ENCODE measurements around the gene SHISA9.
"Not testable (repeated sequence)": the region's sequence is repeated elsewhere in the genome, so short reads cannot be mapped to it uniquely, and the experiment has no call there.

The SHISA9 gene

GRCh38 chr16:12901597-12902461 is at the start of gene SHISA9:
SHISA9 (plus strand) TSS chr16:12901598.
- no peak within 1 kb of the TSS for H3K27ac ChIP-seq
- no peak for DNase-seq (ENCODE audit: low read depth, low spot score)

DNA sequence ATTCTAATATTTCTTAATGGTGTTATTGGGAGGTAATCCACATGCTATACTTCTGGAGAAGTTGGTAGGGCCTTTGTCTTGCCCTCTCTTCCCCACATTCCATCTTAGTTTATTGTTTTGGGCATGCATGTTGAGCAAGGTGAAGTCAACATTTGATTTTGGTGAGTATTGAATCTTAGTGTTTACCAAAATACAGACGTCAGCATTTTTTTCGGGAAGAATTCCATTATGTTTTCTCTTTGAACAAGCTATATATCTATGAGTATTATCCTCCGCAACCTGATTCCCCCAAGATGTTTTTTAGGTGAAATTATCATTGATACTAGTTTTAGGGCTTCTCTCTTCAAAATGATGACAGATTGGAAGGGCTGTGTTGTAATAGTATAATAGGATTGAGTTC is 47.4 kb upstream of the SHISA9 start:
- DNase-seq (ENCODE audit: low read depth, low spot score) = no peak
- H3K27ac ChIP-seq = no peak overlapping the region

DNA sequence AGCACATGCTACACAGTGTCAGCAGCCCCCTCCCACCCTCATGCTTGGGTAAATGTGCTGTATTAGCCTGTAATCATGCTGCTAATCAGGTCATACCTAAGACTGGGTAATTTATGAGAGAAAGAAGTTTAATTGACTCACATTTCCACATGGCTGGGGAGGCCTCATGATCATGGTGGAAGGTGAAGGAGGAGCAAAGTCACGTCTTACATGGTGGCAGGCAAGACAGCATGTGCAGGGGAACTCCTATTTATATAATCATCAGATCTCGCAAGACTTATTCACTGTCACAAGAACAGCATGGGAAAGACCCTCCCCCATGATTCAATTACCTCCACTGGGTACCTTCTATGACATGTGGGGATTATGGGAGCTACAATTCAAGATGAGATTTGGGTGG is 44.0 kb upstream of the SHISA9 start:
- not testable (repeated sequence) for DNase-seq (ENCODE audit: low read depth, low spot score); H3K27ac ChIP-seq

- no peak for DNase-seq (ENCODE audit: low read depth, low spot score)
- no peak overlapping the region for H3K27ac ChIP-seq
Measured at GRCh38 chr16:12862327-12862726, 39.1 kb upstream of the SHISA9 start.

DNA sequence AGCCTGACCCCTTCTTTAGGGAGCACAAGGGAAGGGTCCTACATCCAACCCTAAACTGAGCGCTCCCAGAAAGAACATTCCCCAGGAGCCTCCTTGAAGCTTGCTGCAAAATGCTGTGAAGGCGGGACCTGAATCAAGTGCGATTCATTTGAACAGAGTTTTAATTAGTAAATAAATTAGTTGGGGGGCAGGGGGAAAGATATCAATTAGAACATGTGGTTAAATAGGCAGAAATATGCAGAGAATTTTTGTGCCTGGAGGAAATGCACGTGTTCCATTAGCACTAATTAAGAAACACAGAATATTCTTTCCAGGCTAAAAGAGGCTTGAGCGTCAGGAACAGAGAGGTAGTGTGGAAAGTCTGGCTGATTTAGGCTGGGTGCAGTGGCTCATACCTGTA is 38.5 kb upstream of the SHISA9 start:
- no peak overlapping the region for H3K27ac ChIP-seq

GRCh38 chr16:12866981-12867551 is 34.3 kb upstream of the SHISA9 start:
- DNase-seq (ENCODE audit: low read depth, low spot score) = no peak
- H3K27ac ChIP-seq = no peak overlapping the region

More for the DNA sequence above, 38.5 kb upstream of the SHISA9 start:
- no peak for DNase-seq (ENCODE audit: low read depth, low spot score)

GRCh38 chr16:12868169-12868568 is 33.2 kb upstream of the SHISA9 start:
- H3K27ac ChIP-seq = no peak overlapping the region
- no peak for DNase-seq (ENCODE audit: low read depth, low spot score)

GRCh38 chr16:12868788-12869187 is 32.6 kb upstream of the SHISA9 start:
- DNase-seq (ENCODE audit: low read depth, low spot score) = no peak
- H3K27ac ChIP-seq = no peak overlapping the region

DNA sequence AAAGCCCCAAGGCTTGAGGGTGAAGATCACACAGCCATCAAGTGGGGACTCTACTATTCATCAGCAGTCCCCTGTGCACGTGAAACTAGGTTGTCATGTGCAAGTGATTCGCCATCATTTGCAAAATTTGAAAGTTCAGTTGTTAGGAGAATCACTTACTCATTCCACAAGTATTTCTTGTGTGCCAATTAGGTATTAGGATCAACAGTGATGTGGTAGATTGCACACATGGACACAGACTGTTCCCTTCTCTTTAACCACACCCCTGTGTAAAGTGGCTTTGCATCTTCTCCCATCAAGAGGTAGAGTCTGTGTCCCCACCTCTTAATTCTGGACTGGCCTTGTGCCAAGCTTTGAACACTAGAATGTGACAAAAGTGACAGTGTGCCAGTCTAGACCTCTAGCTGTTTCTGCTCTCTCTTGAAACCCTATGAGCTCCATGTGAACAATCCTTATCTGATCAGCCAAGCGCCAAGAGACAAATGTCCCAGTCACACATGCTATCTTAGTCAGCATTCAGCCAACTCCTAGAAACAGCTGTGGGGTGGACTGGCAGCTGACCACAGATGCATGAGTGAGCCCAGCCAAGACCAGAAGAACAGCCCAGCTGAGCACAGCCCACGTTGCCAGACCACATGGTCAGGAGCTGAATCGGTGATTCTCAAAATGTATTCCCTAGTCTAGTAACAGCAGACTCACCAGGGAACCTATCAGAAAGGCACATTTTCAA is 31.5 kb upstream of the SHISA9 start:
- no peak overlapping the region for H3K27ac ChIP-seq
- DNase-seq (ENCODE audit: low read depth, low spot score) = no peak

DNA sequence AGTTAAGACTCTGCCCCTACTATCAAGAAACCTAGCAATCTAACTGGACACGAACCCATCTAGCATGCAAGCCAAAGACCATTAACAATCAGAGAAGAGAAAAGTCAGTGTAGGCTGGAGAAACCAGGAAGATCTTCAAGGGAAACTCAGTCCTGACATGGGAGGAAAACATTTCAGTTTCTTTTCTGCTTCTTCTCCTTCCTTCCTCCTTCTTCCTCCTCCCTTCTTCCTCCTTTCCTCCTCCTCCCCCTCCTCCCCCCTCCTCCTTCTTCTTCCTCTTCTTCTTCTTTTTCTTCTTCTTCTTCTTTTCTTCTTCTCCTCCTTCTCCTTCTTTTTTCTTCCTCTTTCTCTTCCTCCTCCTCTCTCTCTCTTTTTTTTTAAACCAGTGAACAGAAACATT is 29.6 kb upstream of the SHISA9 start:
- no peak for DNase-seq (ENCODE audit: low read depth, low spot score)
- no peak overlapping the region for H3K27ac ChIP-seq

DNA sequence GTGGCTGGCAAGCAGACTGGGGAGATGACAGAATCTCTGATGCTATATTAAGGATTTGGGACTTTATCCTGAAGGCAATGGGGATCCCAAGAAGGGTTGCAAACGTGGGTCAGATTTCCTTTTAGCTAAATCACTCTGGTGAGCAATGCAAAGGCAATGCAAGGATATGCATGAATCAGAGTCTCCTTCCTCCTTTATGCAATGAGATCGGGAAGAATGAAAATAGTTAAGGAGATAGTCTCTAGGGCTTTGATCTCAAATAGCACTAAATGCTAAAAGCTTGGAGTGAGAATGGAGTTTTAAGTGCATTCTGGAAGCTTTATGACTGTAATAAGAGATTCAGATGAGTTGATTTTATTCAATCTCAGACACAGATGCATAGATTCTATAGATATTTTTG is 27.2 kb upstream of the SHISA9 start:
- DNase-seq (ENCODE audit: low read depth, low spot score) = no peak
- H3K27ac ChIP-seq = no peak overlapping the region

GRCh38 chr16:12876778-12877177 is 24.6 kb upstream of the SHISA9 start:
- H3K27ac ChIP-seq = no peak overlapping the region
- DNase-seq (ENCODE audit: low read depth, low spot score) = no peak

- DNase-seq (ENCODE audit: low read depth, low spot score) = no peak
- H3K27ac ChIP-seq = no peak overlapping the region
Measured at GRCh38 chr16:12878973-12879372, 22.4 kb upstream of the SHISA9 start.

DNA sequence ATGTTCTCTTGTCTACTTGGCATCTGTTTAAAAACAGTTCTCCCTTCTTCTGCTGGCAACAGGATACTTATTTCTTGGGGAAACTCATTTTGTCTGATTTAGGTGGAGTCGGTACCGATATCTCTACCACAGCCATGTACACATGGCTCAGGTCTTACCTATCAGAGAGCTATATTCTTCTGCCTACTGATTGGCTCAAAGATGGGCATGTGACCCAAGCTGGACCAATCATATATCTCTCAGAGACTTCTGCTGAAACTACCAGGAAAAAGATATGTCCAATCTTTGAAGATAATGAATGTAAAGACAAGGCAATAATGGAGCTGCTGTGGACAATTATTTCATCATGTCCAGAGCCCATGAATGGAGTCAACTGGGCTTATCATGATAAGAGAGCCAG is 21.6 kb upstream of the SHISA9 start:
- DNase-seq (ENCODE audit: low read depth, low spot score) = no peak
- no peak overlapping the region for H3K27ac ChIP-seq

DNA sequence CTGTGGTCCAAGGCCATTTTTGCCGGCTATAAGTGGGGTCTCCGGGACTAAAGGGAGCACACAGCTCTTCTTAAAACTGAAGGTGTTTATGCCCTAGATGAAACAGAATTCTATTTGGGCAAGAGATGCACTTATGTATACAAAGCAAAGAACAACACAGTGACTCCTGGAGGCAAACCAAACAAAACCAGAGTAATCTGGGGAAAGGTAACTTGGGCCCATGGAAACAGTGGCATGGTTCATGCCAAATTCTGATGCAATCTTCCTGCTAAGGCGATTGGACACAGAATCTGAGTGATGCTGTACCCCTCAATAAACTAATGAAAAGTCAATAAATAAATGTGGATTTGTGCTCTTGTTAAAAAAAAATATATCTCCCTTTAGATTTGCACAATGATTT is 20.2 kb upstream of the SHISA9 start:
- DNase-seq (ENCODE audit: low read depth, low spot score) = no peak
- H3K27ac ChIP-seq = no peak overlapping the region

DNA sequence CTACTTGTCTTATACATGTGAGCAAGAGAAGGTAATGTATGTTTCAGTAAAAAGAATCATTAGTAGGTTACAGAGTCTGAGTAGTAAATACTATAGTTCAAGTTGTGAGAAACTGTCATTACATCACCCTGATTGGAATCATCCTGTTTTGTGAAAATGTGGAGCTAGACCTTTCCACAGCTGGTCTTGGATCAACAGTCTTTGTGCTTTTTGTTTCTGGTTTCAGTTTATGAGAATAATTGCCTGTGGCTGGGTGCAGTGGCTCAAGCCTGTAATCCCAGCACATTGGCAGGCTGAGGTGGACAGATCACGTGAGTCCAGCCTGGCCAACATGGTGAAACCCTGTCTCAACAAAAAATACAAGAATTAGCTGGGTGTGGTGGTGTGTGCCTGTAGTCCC is 19.7 kb upstream of the SHISA9 start:
- no peak overlapping the region for H3K27ac ChIP-seq
- DNase-seq (ENCODE audit: low read depth, low spot score) = no peak

GRCh38 chr16:12885742-12886141 is 15.7 kb upstream of the SHISA9 start:
- H3K27ac ChIP-seq = no peak overlapping the region
- DNase-seq (ENCODE audit: low read depth, low spot score) = no peak

GRCh38 chr16:12891836-12892235 is 9.6 kb upstream of the SHISA9 start:
- no peak for DNase-seq (ENCODE audit: low read depth, low spot score)
- no peak overlapping the region for H3K27ac ChIP-seq

DNA sequence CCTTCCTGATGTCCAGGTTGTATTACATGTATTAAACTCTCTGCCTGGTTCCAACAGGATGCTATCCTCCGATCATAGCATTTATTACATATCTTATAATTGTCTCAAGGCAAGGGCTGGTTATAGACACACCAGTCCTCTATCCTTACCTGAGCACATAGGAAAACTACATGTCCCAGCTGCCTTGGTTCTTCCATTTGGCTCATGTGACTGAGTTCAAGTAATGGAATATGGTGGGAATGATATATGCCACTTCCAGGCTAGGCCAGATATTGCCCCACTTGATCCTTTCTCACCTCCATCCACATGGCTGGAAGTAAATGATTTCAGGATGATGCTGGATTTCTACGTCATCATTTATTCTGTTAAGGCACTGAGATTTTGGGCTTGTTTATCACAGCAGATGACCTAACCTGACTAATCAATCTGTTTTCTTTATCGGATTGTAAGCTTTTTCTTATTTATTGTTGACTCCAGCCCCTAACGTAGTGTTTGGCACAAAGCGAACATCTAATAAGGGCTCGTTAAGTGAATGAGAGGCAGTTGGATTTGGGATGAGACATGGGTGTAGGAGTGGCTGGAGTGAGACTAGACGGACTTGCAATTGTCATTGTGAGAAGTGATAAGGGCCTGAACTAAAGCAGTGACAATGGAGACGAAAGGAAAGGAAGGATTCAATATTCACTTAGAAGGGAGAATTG is 8.2 kb upstream of the SHISA9 start:
- DNase-seq (ENCODE audit: low read depth, low spot score) = no peak
- H3K27ac ChIP-seq = no peak overlapping the region

- DNase-seq (ENCODE audit: low read depth, low spot score) = no peak
- no peak overlapping the region for H3K27ac ChIP-seq
Measured at GRCh38 chr16:12896562-12896961, 4.8 kb upstream of the SHISA9 start.

DNA sequence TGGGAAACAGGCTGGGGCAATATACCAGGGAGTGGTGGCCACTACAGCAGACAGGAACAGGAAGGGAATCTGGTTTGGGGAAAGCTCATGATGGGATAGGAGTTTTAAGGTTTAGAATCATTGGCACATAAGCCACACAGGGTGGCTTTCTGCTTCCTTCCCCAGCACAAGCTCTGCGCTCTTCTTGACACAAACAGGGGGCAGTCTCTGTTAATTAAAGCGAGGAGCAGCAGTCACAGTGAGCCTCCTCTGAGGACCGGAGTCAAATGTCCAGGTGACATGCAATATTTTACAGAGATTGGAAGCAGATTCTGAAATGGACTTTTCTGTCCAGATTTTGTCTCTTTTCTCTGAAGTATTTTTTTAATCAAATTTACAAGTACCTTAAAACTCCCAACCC is 2.8 kb upstream of the SHISA9 start:
- no peak for DNase-seq (ENCODE audit: low read depth, low spot score)
- no peak overlapping the region for H3K27ac ChIP-seq

All from epithelial cell of prostate (primary cell).